Endothelial cell of umbilical vein (primary cell): ENCODE data around the gene DOCK1. TPM values are rescaled to one million over a fixed set of nuclear protein-coding genes. Genes with fewer than 3 reads are reported as not detected.

Experiments
- BruUV-seq: library from RNA; stranded (reverse); fragments of 400-500 nt; replicated peaks from 2 replicates; lab custom pipeline; 2021; lab: Mats Ljungman, UMichigan
- CTCF ChIA-PET: fragments of 300-600, 350-600 bp; sonication (Branson Sonifier 250); formaldehyde crosslinking; loops from one replicate; lab custom pipeline; 2021; ENCODE audit warnings: antibody characterized with exemption, inconsistent platforms; lab: Charles Lee
- POLR2A ChIA-PET: fragments of 300-600, 350-600 bp; sonication (Branson Sonifier 250); formaldehyde crosslinking; loops from one replicate; lab custom pipeline; 2021; ENCODE audit warnings: antibody characterized with exemption, inconsistent platforms; lab: Charles Lee
- DNase-seq: peaks from one replicate; pipeline ENCODE4 v3.0.0-alpha.2; 2011; ENCODE audit warnings: low read depth, low spot score
- FAIRE-seq: peaks from 2 replicates; lab custom pipeline; 2011; peaks lifted over from hg19 to GRCh38; lab: Jason Lieb, UNC
- H2AFZ ChIP-seq: 2 replicates; pipeline ENCODE4 v1.6.0; 2012; ENCODE audit warnings: low read depth, low read length, control low read depth, inconsistent platforms
- H3K27ac ChIP-seq: 2 replicates; pipeline ENCODE4 v1.5.1; 2011; ENCODE audit warnings: low read depth, mild to moderate bottlenecking, control low read depth, low read length, moderate library complexity; ENCODE audit not compliant: insufficient read depth
- H3K27me3 ChIP-seq, 2 experiments: 2 replicates each; pipeline versions ENCODE4 v1.6.0 to v1.6.1; 2011; ENCODE audit warnings: low read length in 2 of 2, mixed read lengths in 1 of 2; ENCODE audit not compliant: control insufficient read depth in 2 of 2, insufficient read depth in 2 of 2
- H3K36me3 ChIP-seq, 2 experiments: 2 replicates in 1 of 2; 3 replicates in 1 of 2; pipeline ENCODE4 v1.5.1; 2011; ENCODE audit warnings: low read length in 2 of 2, mild to moderate bottlenecking in 1 of 2, moderate library complexity in 1 of 2; ENCODE audit not compliant: control insufficient read depth in 2 of 2, insufficient read depth in 2 of 2; ENCODE audit errors: extremely low read depth in 1 of 2
- H3K4me1 ChIP-seq: 3 replicates; pipeline ENCODE4 v1.5.1; 2011; ENCODE audit warnings: mild to moderate bottlenecking, low read length; ENCODE audit not compliant: control insufficient read depth, insufficient read depth; ENCODE audit errors: extremely low read depth
- H3K4me2 ChIP-seq: 2 replicates; pipeline ENCODE4 v1.6.1; 2011; ENCODE audit warnings: low read length, control low read depth, mixed read lengths; ENCODE audit not compliant: insufficient read depth
- H3K4me3 ChIP-seq, 3 experiments: fragments of 200-600 bp in 1 of 3; sonication (generic), shearing (Covaris generic) in 1 of 3; replicated peaks in 1 of 3; 2 replicates each; pipeline ENCODE4 v1.5.1; 2011 to 2016; ENCODE audit warnings: control low read depth in 3 of 3, low read length in 3 of 3, mild to moderate bottlenecking in 2 of 3, inconsistent platforms in 1 of 3, low read depth in 1 of 3, moderate library complexity in 1 of 3; ENCODE audit not compliant: insufficient read depth in 1 of 3
- H3K79me2 ChIP-seq: 2 replicates; pipeline ENCODE4 v1.6.0; 2012; ENCODE audit warnings: low read length, inconsistent platforms; ENCODE audit not compliant: control insufficient read depth, insufficient read depth
- H3K9ac ChIP-seq: replicated peaks from 2 replicates; pipeline ENCODE3; 2011; ENCODE audit warnings: low read length, control low read depth; ENCODE audit not compliant: insufficient read depth; ENCODE audit errors: extremely low read depth
- H3K9me1 ChIP-seq: replicated peaks from 3 replicates; pipeline ENCODE4 v1.6.0; 2011; ENCODE audit warnings: mild to moderate bottlenecking, low read length; ENCODE audit not compliant: control insufficient read depth, insufficient read depth; ENCODE audit errors: extremely low read depth
- H3K9me3 ChIP-seq: replicated peaks from 2 replicates; pipeline ENCODE4 v1.5.1; 2012; ENCODE audit warnings: low read length, inconsistent platforms; ENCODE audit not compliant: control insufficient read depth, insufficient read depth
- H4K20me1 ChIP-seq: replicated peaks from 2 replicates; pipeline ENCODE3; 2011; ENCODE audit warnings: mild to moderate bottlenecking, low read length; ENCODE audit not compliant: control insufficient read depth, insufficient read depth; ENCODE audit errors: extremely low read depth
- CTCF ChIP-seq, 2 donors: IDR thresholded peaks; 1 replicate in 1 of 2; 2 replicates in 1 of 2; pipeline ENCODE4 v1.5.1; 2011; ENCODE audit warnings: low read length in 2 of 2, mild to moderate bottlenecking in 2 of 2, moderate library complexity in 2 of 2, control low read depth in 1 of 2, inconsistent platforms in 1 of 2, low read depth in 1 of 2; ENCODE audit not compliant: insufficient read depth in 1 of 2; ENCODE audit errors: extremely low read depth in 1 of 2
- EZH2 ChIP-seq: IDR thresholded peaks from 2 replicates; pipeline ENCODE4 v1.6.1; 2012; ENCODE audit warnings: borderline replicate concordance, low read depth, mild to moderate bottlenecking, moderate library complexity, low read length, inconsistent platforms; ENCODE audit not compliant: severe bottlenecking
- FOS ChIP-seq: IDR thresholded peaks from 2 replicates; pipeline ENCODE4 v1.6.1; 2011; ENCODE audit warnings: mild to moderate bottlenecking, low read length, moderate library complexity, borderline replicate concordance; ENCODE audit not compliant: insufficient read depth
- GATA2 ChIP-seq: IDR thresholded peaks from 2 replicates; pipeline ENCODE4 v1.7.0; 2011; ENCODE audit warnings: low read depth, mild to moderate bottlenecking, moderate library complexity, mixed read lengths, low read length; ENCODE audit not compliant: insufficient read length, insufficient read depth
- JUN ChIP-seq: IDR thresholded peaks from 2 replicates; pipeline ENCODE4 v1.6.1; 2011; ENCODE audit warnings: borderline replicate concordance, low read depth; ENCODE audit not compliant: insufficient read length, insufficient read depth
- MYC ChIP-seq: IDR thresholded peaks from one replicate; pipeline ENCODE4 v1.6.1; 2011; ENCODE audit warnings: mild to moderate bottlenecking, low read depth, low read length
- POLR2A ChIP-seq: IDR thresholded peaks from 2 replicates; pipeline ENCODE4 v1.6.1; 2012; ENCODE audit warnings: low read depth, mild to moderate bottlenecking, control low read depth, low read length
- POLR2AphosphoS5 ChIP-seq: IDR thresholded peaks from 2 replicates; pipeline ENCODE4 v1.6.1; 2012; ENCODE audit warnings: low read depth, mild to moderate bottlenecking, control low read depth, low read length, moderate library complexity; ENCODE audit not compliant: insufficient read depth
- dilution Hi-C: fragments of 300-500 bp; cut with MboI; formaldehyde crosslinking; loops from one replicate; pipeline ENCODE4 v1.15.0; 2019; ENCODE audit warnings: low sequenced_read_pairs; ENCODE audit not compliant: extremely low pct_ligation_motif_present
- intact Hi-C: fragments of 100-400 bp; cut with micrococcal nuclease; formaldehyde crosslinking; loops from one replicate; pipeline ENCODE4 v1.10.0; 2022
- polyA plus RNA-seq, 4 experiments: library from polyadenylated mRNA; depleted of rRNA in 3 of 4; stranded (reverse) in 3 of 4; unstranded in 1 of 4; fragments of >200 nt; gene quantifications; 2 replicates each; pipeline versions ENCODE4 v1.2.1 to v1.2.3, GENCODE V29; 2011 to 2012; ENCODE audit warnings: missing spikeins in 1 of 4
- total RNA-seq: library from RNA; stranded (reverse); gene quantifications from 2 replicates; pipeline ENCODE4 v1.2.3, GENCODE V29; 2021
- TF ChIP-seq, protein P1 (sequence below): IDR thresholded peaks from 2 replicates; pipeline ENCODE4 v1.6.1; 2011; ENCODE audit not compliant: insufficient read depth, insufficient read length

The DOCK1 gene
- total and polyA plus RNA-seq, 2 donors (not counting 3 experiments of a cell fraction or from before 2014, with no cell fraction given), result 22.5 to 83.1 TPM

- CTCF ChIA-PET, result no interaction called here
- no peak for FAIRE-seq
These were observed 442.2 kb downstream of the DOCK1 start for GRCh38 chr10:127347202-127347959.

More at GRCh38 chr10:127347202-127347959, 442.2 kb downstream of the DOCK1 start:
- H3K4me3 ChIP-seq, result no peak overlapping the region
- H3K9ac ChIP-seq, result no peak overlapping the region
- no peaks in the 10 kb centered on the region for H3K4me1 ChIP-seq
- no TSS peak for BruUV-seq
- DNase-seq, result no peak
- TF ChIP-seq EZH2, result no peak
- TF ChIP-seq GATA2, result no peak
- TF ChIP-seq POLR2A, result no peak
- TF ChIP-seq FOS, result no peak
- no peak for TF ChIP-seq MYC
- no peak for TF ChIP-seq JUN
- TF ChIP-seq POLR2AphosphoS5, result no peak
- TF ChIP-seq, protein P1, sequence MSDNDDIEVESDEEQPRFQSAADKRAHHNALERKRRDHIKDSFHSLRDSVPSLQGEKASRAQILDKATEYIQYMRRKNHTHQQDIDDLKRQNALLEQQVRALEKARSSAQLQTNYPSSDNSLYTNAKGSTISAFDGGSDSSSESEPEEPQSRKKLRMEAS, result no peak
- no peak for TF ChIP-seq CTCF (IDR thresholded peaks at IDR 0.05; ENCODE audit: extremely low read depth in 1 of 2, insufficient read depth in 1 of 2, low read depth in 1 of 2, low read length in 2 of 2)
- H3K4me2 ChIP-seq, result no peak overlapping the region
- H3K27ac ChIP-seq, result no peak overlapping the region
- no peaks in the 10 kb centered on the region for H4K20me1 ChIP-seq
- H2AFZ ChIP-seq, result no peak overlapping the region
- H3K9me1 ChIP-seq, result no peaks in the 10 kb centered on the region
- peaks cover 0 to 13% of the 10 kb centered on the region in 2 experiments for H3K36me3 ChIP-seq
- no peaks in the 10 kb centered on the region for H3K9me3 ChIP-seq
- dilution Hi-C loops, result no loop called here
- intact Hi-C loops, result no loop called here
- no peaks in the 10 kb centered on the region for H3K79me2 ChIP-seq
- no peaks in the 10 kb centered on the region for H3K27me3 ChIP-seq
- POLR2A ChIA-PET, result interaction anchor here (0.6 kb wide), 1 partner anchor 11 kb away, joined by 3 read pairs; no protein-coding TSS in a partner anchor
